ENCODE data around the gene CBX3. TPM values are rescaled to one million over a fixed set of nuclear protein-coding genes. Genes with fewer than 3 reads are reported as not detected.

The CBX3 gene
- total and polyA plus RNA-seq, 2 of the 13 experiments (the other 11 are each of a cell fraction or from before 2014, with no cell fraction given), result 53.9 to 249 TPM

DNA sequence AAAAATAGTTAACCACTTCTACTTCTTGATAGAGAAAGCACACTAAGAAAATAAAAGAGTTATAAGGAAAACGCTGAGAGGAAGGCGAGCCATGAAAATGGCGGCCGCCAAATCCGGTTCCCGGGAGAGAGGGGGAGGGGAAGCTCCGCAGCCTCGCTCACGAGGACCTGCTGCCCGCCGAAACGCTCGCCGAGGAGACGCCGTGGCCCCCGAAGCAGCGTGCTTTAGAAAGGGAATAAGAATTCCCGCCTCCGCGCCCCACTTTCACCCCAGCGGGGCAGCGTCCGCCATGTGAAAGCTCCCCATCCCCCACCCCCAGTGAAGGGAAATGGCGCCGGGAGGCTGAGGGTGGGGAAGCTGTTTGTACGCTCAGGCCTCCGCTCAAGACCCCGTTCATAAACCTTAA, 1.5 kb upstream of the CBX3 start (continued):
- TF ChIP-seq, protein P1, sequence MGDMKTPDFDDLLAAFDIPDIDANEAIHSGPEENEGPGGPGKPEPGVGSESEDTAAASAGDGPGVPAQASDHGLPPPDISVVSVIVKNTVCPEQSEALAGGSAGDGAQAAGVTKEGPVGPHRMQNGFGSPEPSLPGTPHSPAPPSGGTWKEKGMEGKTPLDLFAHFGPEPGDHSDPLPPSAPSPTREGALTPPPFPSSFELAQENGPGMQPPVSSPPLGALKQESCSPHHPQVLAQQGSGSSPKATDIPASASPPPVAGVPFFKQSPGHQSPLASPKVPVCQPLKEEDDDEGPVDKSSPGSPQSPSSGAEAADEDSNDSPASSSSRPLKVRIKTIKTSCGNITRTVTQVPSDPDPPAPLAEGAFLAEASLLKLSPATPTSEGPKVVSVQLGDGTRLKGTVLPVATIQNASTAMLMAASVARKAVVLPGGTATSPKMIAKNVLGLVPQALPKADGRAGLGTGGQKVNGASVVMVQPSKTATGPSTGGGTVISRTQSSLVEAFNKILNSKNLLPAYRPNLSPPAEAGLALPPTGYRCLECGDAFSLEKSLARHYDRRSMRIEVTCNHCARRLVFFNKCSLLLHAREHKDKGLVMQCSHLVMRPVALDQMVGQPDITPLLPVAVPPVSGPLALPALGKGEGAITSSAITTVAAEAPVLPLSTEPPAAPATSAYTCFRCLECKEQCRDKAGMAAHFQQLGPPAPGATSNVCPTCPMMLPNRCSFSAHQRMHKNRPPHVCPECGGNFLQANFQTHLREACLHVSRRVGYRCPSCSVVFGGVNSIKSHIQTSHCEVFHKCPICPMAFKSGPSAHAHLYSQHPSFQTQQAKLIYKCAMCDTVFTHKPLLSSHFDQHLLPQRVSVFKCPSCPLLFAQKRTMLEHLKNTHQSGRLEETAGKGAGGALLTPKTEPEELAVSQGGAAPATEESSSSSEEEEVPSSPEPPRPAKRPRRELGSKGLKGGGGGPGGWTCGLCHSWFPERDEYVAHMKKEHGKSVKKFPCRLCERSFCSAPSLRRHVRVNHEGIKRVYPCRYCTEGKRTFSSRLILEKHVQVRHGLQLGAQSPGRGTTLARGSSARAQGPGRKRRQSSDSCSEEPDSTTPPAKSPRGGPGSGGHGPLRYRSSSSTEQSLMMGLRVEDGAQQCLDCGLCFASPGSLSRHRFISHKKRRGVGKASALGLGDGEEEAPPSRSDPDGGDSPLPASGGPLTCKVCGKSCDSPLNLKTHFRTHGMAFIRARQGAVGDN (CRISPR knock-in tag; IDR thresholded peaks at IDR 0.05), result no peak
- 0 out of 2 replicates have a peak, but pooled peaks have one; percentile 7 for TF ChIP-seq ZNF780A (CRISPR knock-in tag; IDR thresholded peaks at IDR 0.05)
- peak; percentile 78 for TF ChIP-seq ASH2L (IDR thresholded peaks at IDR 0.05; ENCODE audit: insufficient read length, low read depth, low read length)
- TF ChIP-seq RBM39 (IDR thresholded peaks at IDR 0.05; ENCODE audit: low read depth, low read length, poor library complexity, severe bottlenecking), result peak; percentile 98
- TF ChIP-seq ERF (CRISPR knock-in tag; IDR thresholded peaks at IDR 0.05), result no peak
- no peak for TF ChIP-seq RXRB (CRISPR knock-in tag; IDR thresholded peaks at IDR 0.05; ENCODE audit: borderline replicate concordance)
- TF ChIP-seq, protein P2, sequence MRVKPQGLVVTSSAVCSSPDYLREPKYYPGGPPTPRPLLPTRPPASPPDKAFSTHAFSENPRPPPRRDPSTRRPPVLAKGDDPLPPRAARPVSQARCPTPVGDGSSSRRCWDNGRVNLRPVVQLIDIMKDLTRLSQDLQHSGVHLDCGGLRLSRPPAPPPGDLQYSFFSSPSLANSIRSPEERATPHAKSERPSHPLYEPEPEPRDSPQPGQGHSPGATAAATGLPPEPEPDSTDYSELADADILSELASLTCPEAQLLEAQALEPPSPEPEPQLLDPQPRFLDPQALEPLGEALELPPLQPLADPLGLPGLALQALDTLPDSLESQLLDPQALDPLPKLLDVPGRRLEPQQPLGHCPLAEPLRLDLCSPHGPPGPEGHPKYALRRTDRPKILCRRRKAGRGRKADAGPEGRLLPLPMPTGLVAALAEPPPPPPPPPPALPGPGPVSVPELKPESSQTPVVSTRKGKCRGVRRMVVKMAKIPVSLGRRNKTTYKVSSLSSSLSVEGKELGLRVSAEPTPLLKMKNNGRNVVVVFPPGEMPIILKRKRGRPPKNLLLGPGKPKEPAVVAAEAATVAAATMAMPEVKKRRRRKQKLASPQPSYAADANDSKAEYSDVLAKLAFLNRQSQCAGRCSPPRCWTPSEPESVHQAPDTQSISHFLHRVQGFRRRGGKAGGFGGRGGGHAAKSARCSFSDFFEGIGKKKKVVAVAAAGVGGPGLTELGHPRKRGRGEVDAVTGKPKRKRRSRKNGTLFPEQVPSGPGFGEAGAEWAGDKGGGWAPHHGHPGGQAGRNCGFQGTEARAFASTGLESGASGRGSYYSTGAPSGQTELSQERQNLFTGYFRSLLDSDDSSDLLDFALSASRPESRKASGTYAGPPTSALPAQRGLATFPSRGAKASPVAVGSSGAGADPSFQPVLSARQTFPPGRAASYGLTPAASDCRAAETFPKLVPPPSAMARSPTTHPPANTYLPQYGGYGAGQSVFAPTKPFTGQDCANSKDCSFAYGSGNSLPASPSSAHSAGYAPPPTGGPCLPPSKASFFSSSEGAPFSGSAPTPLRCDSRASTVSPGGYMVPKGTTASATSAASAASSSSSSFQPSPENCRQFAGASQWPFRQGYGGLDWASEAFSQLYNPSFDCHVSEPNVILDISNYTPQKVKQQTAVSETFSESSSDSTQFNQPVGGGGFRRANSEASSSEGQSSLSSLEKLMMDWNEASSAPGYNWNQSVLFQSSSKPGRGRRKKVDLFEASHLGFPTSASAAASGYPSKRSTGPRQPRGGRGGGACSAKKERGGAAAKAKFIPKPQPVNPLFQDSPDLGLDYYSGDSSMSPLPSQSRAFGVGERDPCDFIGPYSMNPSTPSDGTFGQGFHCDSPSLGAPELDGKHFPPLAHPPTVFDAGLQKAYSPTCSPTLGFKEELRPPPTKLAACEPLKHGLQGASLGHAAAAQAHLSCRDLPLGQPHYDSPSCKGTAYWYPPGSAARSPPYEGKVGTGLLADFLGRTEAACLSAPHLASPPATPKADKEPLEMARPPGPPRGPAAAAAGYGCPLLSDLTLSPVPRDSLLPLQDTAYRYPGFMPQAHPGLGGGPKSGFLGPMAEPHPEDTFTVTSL (CRISPR knock-in tag; IDR thresholded peaks at IDR 0.05; ENCODE audit: borderline replicate concordance), result 0 out of 2 replicates have a peak, but pooled peaks have one; percentile 7
- TF ChIP-seq ZNF263 (CRISPR knock-in tag; IDR thresholded peaks at IDR 0.05), result no peak
- TF ChIP-seq SMAD9 (CRISPR knock-in tag; IDR thresholded peaks at IDR 0.05), result 0 out of 2 replicates have a peak, but pooled peaks have one; percentile 3
- TF ChIP-seq, protein P3, sequence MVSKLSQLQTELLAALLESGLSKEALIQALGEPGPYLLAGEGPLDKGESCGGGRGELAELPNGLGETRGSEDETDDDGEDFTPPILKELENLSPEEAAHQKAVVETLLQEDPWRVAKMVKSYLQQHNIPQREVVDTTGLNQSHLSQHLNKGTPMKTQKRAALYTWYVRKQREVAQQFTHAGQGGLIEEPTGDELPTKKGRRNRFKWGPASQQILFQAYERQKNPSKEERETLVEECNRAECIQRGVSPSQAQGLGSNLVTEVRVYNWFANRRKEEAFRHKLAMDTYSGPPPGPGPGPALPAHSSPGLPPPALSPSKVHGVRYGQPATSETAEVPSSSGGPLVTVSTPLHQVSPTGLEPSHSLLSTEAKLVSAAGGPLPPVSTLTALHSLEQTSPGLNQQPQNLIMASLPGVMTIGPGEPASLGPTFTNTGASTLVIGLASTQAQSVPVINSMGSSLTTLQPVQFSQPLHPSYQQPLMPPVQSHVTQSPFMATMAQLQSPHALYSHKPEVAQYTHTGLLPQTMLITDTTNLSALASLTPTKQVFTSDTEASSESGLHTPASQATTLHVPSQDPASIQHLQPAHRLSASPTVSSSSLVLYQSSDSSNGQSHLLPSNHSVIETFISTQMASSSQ (IDR thresholded peaks at IDR 0.05; ENCODE audit: low read depth), result 0 out of 2 replicates have a peak, but pooled peaks have one; percentile 4
- TF ChIP-seq, protein P3 (CRISPR knock-in tag; IDR thresholded peaks at IDR 0.05; ENCODE audit: borderline replicate concordance), result no peak; the same call in 1 of the 2 replicates
- TF ChIP-seq U2AF2 (IDR thresholded peaks at IDR 0.05; ENCODE audit: low read depth, low read length), result no peak
- TF ChIP-seq, protein P4, sequence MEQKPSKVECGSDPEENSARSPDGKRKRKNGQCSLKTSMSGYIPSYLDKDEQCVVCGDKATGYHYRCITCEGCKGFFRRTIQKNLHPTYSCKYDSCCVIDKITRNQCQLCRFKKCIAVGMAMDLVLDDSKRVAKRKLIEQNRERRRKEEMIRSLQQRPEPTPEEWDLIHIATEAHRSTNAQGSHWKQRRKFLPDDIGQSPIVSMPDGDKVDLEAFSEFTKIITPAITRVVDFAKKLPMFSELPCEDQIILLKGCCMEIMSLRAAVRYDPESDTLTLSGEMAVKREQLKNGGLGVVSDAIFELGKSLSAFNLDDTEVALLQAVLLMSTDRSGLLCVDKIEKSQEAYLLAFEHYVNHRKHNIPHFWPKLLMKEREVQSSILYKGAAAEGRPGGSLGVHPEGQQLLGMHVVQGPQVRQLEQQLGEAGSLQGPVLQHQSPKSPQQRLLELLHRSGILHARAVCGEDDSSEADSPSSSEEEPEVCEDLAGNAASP (CRISPR knock-in tag; IDR thresholded peaks at IDR 0.05; ENCODE audit: borderline replicate concordance), result no peak
- no peak for TF ChIP-seq TARDBP (CRISPR knock-in tag; IDR thresholded peaks at IDR 0.05)

Data from HepG2 (cell line).